ENCODE results near the gene BTBD2. TPM values are rescaled to one million over a fixed set of nuclear protein-coding genes. Genes with fewer than 3 reads are reported as not detected.

BTBD2 gene
- polyA plus RNA-seq, 1 experiment, result 25.5 TPM

- no peak overlapping the region for H3K27ac ChIP-seq (ENCODE audit: low read depth, low read length)
- ChIA-PET POLR2A (no interaction called here), CTCF (no interaction called here)
- H3K27me3 ChIP-seq (ENCODE audit: control insufficient read depth, insufficient read depth, low read length), result no peaks in the 10 kb centered on the region
- DNase-seq (ENCODE audit: low read depth, low spot score), result no peak
- TF ChIP-seq, protein P1, sequence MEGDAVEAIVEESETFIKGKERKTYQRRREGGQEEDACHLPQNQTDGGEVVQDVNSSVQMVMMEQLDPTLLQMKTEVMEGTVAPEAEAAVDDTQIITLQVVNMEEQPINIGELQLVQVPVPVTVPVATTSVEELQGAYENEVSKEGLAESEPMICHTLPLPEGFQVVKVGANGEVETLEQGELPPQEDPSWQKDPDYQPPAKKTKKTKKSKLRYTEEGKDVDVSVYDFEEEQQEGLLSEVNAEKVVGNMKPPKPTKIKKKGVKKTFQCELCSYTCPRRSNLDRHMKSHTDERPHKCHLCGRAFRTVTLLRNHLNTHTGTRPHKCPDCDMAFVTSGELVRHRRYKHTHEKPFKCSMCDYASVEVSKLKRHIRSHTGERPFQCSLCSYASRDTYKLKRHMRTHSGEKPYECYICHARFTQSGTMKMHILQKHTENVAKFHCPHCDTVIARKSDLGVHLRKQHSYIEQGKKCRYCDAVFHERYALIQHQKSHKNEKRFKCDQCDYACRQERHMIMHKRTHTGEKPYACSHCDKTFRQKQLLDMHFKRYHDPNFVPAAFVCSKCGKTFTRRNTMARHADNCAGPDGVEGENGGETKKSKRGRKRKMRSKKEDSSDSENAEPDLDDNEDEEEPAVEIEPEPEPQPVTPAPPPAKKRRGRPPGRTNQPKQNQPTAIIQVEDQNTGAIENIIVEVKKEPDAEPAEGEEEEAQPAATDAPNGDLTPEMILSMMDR (IDR thresholded peaks at IDR 0.05; ENCODE audit: low read depth, low read length), result no peak
- H3K4me3 ChIP-seq (ENCODE audit: low read depth, low read length), result no peak overlapping the region
- H3K9me3 ChIP-seq (ENCODE audit: control insufficient read depth, insufficient read depth, low read length), result peaks cover 2% of the 10 kb centered on the region; the same call in 1 of the 2 replicates
Measured at GRCh38 chr19:1978346-1978894, 37.1 kb downstream of the BTBD2 start.

DNA sequence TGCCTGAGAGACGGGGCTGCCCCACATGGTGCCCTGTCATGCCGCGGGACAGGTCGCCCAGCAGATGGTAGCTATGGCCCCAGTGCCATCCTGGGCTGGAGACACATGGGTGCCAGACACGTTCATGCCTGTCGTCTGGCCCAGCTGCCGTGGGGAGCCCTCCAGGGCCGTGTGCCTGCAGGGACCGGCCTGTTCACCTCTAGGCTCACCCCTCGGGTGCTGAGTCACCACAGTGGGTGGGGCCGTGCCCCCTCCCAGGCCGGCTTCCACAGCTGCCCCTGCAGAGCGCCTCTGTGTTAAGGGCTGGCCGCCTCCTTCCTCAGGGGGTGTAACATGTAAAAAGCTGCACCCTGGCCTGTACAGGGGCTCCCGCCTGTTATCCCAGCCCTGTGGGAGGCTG is 38.4 kb downstream of the BTBD2 start:
- DNase-seq (ENCODE audit: low read depth, low spot score), result no peak
- no peaks in the 10 kb centered on the region for H3K27me3 ChIP-seq (ENCODE audit: control insufficient read depth, insufficient read depth, low read length)
- H3K9me3 ChIP-seq (ENCODE audit: control insufficient read depth, insufficient read depth, low read length), result peaks cover 2% of the 10 kb centered on the region; the same call in 1 of the 2 replicates
- no peak overlapping the region for H3K4me3 ChIP-seq (ENCODE audit: low read depth, low read length)
- POLR2A ChIA-PET, result no interaction called here
- CTCF ChIA-PET, result interaction anchor here (0.5 kb wide), 1 partner anchor 171 kb away, joined by 3 read pairs; no protein-coding TSS in a partner anchor
- no peak overlapping the region for H3K27ac ChIP-seq (ENCODE audit: low read depth, low read length)
- TF ChIP-seq, protein P1 (IDR thresholded peaks at IDR 0.05; ENCODE audit: low read depth, low read length), result no peak

GRCh38 chr19:1975162-1975480 is 40.4 kb downstream of the BTBD2 start:
- no peak for DNase-seq (ENCODE audit: low read depth, low spot score)
- Histone ChIP-seq H3K27me3 (ENCODE audit: control insufficient read depth, insufficient read depth, low read length) (no peaks in the 10 kb centered on the region), H3K27ac (ENCODE audit: low read depth, low read length) (no peak overlapping the region), H3K9me3 (ENCODE audit: control insufficient read depth, insufficient read depth, low read length) (peaks cover 2% of the 10 kb centered on the region; the same call in 1 of the 2 replicates), H3K4me3 (ENCODE audit: low read depth, low read length) (no peak overlapping the region)
- ChIA-PET CTCF (no interaction called here), POLR2A (interaction anchor here (0.6 kb wide), 1 partner anchor 102 kb away, joined by 3 read pairs; no protein-coding TSS in a partner anchor)
- TF ChIP-seq, protein P1 (IDR thresholded peaks at IDR 0.05; ENCODE audit: low read depth, low read length), result no peak

GRCh38 chr19:1974381-1975161 is 40.9 kb downstream of the BTBD2 start:
- CTCF ChIA-PET, result no interaction called here
- Histone ChIP-seq H3K9me3 (ENCODE audit: control insufficient read depth, insufficient read depth, low read length) (peaks cover 2% of the 10 kb centered on the region; the same call in 1 of the 2 replicates), H3K27me3 (ENCODE audit: control insufficient read depth, insufficient read depth, low read length) (no peaks in the 10 kb centered on the region), H3K4me3 (ENCODE audit: low read depth, low read length) (no peak overlapping the region), H3K27ac (ENCODE audit: low read depth, low read length) (peak overlapping the region; percentile 2)
- POLR2A ChIA-PET, result interaction anchor here (0.6 kb wide), 1 partner anchor 102 kb away, joined by 3 read pairs; no protein-coding TSS in a partner anchor
- no peak for DNase-seq (ENCODE audit: low read depth, low spot score)
- TF ChIP-seq, protein P1 (IDR thresholded peaks at IDR 0.05; ENCODE audit: low read depth, low read length), result no peak
